SK-N-SH (cell line): ENCODE measurements around the gene RYR3. TPM values are rescaled to one million over a fixed set of nuclear protein-coding genes. Genes with fewer than 3 reads are reported as not detected.
A peak's percentile ranks its signal among the peaks of the same experiment; 100 is the strongest.

Experiments used
- CTCF ChIA-PET: fragments of 300-600, 350-600 bp; formaldehyde crosslinking; extraction: SDS; loops from one replicate; lab custom pipeline; 2021; lab: Yijun Ruan, JAX
- POLR2A ChIA-PET: fragments of 350-600 bp; sonication (Branson Sonifier 250); formaldehyde crosslinking; extraction: SDS; loops from one replicate; lab custom pipeline; 2020; ENCODE audit warnings: antibody characterized with exemption, inconsistent platforms; lab: Yijun Ruan, JAX
- DNase-seq: peaks from one replicate; pipeline ENCODE4 v3.0.0; 2012
- H2AFZ ChIP-seq: fragments of 200-600 bp; sonication (generic); 2 replicates; pipeline ENCODE4 v1.8.1; 2016; ENCODE audit warnings: antibody characterized with exemption, mild to moderate bottlenecking, low read depth
- H3F3A ChIP-seq: fragments of 200-600 bp; sonication (generic); replicated peaks from 2 replicates; pipeline ENCODE3; 2016; ENCODE audit warnings: antibody characterized with exemption, mild to moderate bottlenecking; ENCODE audit not compliant: insufficient read depth
- H3K27ac ChIP-seq, 2 experiments: fragments of 200-500 bp in 1 of 2; fragments of 200-600 bp in 1 of 2; sonication (Bioruptor generic) in 1 of 2; sonication (generic), shearing (Covaris generic) in 1 of 2; 2 replicates each; pipeline versions ENCODE4 v1.5.1 to v1.6.1; 2014 to 2016; ENCODE audit warnings: low read depth in 2 of 2, inconsistent platforms in 1 of 2, low read length in 1 of 2, mild to moderate bottlenecking in 1 of 2, mixed read lengths in 1 of 2
- H3K27me3 ChIP-seq: fragments of 200-600 bp; sonication (generic), shearing (Covaris generic); 2 replicates; pipeline ENCODE4 v1.6.1; 2016; ENCODE audit warnings: mixed run types; ENCODE audit not compliant: insufficient read depth
- H3K36me3 ChIP-seq, 2 experiments: fragments of 200-500 bp in 1 of 2; fragments of 200-600 bp in 1 of 2; sonication (Bioruptor generic) in 1 of 2; sonication (generic) in 1 of 2; replicated peaks in 1 of 2; 2 replicates each; pipeline versions ENCODE3 to v1.5.1; 2014 to 2016; ENCODE audit warnings: low read length in 1 of 2, mild to moderate bottlenecking in 1 of 2; ENCODE audit not compliant: insufficient read depth in 2 of 2, control insufficient read depth in 1 of 2
- H3K4me1 ChIP-seq, 2 experiments: fragments of 200-500 bp in 1 of 2; fragments of 200-600 bp in 1 of 2; sonication (Bioruptor generic) in 1 of 2; sonication (generic), shearing (Covaris generic) in 1 of 2; 2 replicates each; pipeline versions ENCODE4 v1.5.1 to v1.6.1; 2014 to 2016; ENCODE audit warnings: low read depth in 1 of 2, low read length in 1 of 2, mixed run types in 1 of 2; ENCODE audit not compliant: insufficient read depth in 2 of 2, control insufficient read depth in 1 of 2
- H3K4me2 ChIP-seq: fragments of 200-600 bp; sonication (generic), shearing (Covaris generic); 2 replicates; pipeline ENCODE4 v1.6.1; 2017; ENCODE audit warnings: mixed run types
- H3K4me3 ChIP-seq, 2 experiments: fragments of 200-500 bp in 1 of 2; fragments of 200-600 bp in 1 of 2; sonication (Bioruptor generic) in 1 of 2; sonication (generic), shearing (Covaris generic) in 1 of 2; 2 replicates each; pipeline versions ENCODE4 v1.5.1 to v1.8.1; 2014 to 2016; ENCODE audit warnings: low read depth in 2 of 2, inconsistent platforms in 1 of 2, low read length in 1 of 2, mild to moderate bottlenecking in 1 of 2, mixed read lengths in 1 of 2, moderate library complexity in 1 of 2
- H3K79me2 ChIP-seq: fragments of 200-600 bp; sonication (generic); 2 replicates; pipeline ENCODE4 v1.8.1; 2017; ENCODE audit warnings: mild to moderate bottlenecking; ENCODE audit not compliant: insufficient read depth
- H3K9ac ChIP-seq: fragments of 200-600 bp; sonication (generic); 2 replicates; pipeline ENCODE4 v1.6.1; 2017; ENCODE audit warnings: mixed run types
- H3K9me2 ChIP-seq: fragments of 200-600 bp; sonication (generic); 2 replicates; pipeline ENCODE4 v1.6.1; 2017; ENCODE audit warnings: mixed run types
- H3K9me3 ChIP-seq: fragments of 200-600 bp; sonication (generic); 2 replicates; pipeline ENCODE4 v1.6.1; 2017; ENCODE audit warnings: mixed run types, mild to moderate bottlenecking, moderate library complexity
- H4K20me1 ChIP-seq: fragments of 200-600 bp; sonication (generic); 2 replicates; pipeline ENCODE4 v1.6.1; 2017; ENCODE audit warnings: mild to moderate bottlenecking, mixed run types; ENCODE audit not compliant: insufficient read depth
- CHD2 ChIP-seq: fragments of 150-350 bp; IDR thresholded peaks from 2 replicates; pipeline ENCODE4 v1.6.1; 2018; ENCODE audit warnings: low read length; ENCODE audit not compliant: partially characterized antibody
- CTCF ChIP-seq: fragments of 200-600 bp; sonication (generic); IDR thresholded peaks from 2 replicates; pipeline ENCODE4 v1.6.1; 2017; ENCODE audit warnings: antibody characterized with exemption, mild to moderate bottlenecking, moderate library complexity
- ELF1 ChIP-seq: IDR thresholded peaks from 2 replicates; pipeline ENCODE4 v1.4.0; 2012
- EP300 ChIP-seq, 2 experiments: IDR thresholded peaks; 2 replicates each; pipeline versions ENCODE4 v1.4.0 to v1.6.1; 2012; ENCODE audit warnings: borderline replicate concordance in 1 of 2, low read depth in 1 of 2, low read length in 1 of 2
- FOXJ3 ChIP-seq: sonication (generic); formaldehyde crosslinking; IDR thresholded peaks from 2 replicates; pipeline ENCODE4 v1.5.1; 2020; ENCODE audit warnings: mild to moderate bottlenecking, missing genetic modification reagents
- FOXM1 ChIP-seq: IDR thresholded peaks from 2 replicates; pipeline ENCODE4 v1.4.0; 2012; ENCODE audit warnings: low read depth, mild to moderate bottlenecking
- IRF3 ChIP-seq: fragments of 150-350 bp; IDR thresholded peaks from 2 replicates; pipeline ENCODE4 v1.6.1; 2016; ENCODE audit warnings: mild to moderate bottlenecking, low read depth, low read length
- MAX ChIP-seq: IDR thresholded peaks from 2 replicates; pipeline ENCODE4 v1.4.0; 2012; ENCODE audit warnings: low read depth
- MEF2A ChIP-seq: IDR thresholded peaks from 2 replicates; pipeline ENCODE4 v1.4.0; 2012; ENCODE audit warnings: low read depth, borderline replicate concordance
- MXI1 ChIP-seq: IDR thresholded peaks from 2 replicates; pipeline ENCODE4 v1.6.1; 2012; ENCODE audit warnings: mild to moderate bottlenecking, low read depth, low read length, improper control_type of control experiment
- NFIC ChIP-seq: IDR thresholded peaks from 2 replicates; pipeline ENCODE4 v1.4.0; 2012; ENCODE audit warnings: borderline replicate concordance
- PBX3 ChIP-seq: IDR thresholded peaks from 2 replicates; pipeline ENCODE4; 2012
- POLR2AphosphoS5 ChIP-seq: IDR thresholded peaks from 2 replicates; pipeline ENCODE4 v1.6.1; 2012; ENCODE audit warnings: low read depth, low read length
- RCOR1 ChIP-seq: fragments of 150-350 bp; IDR thresholded peaks from 2 replicates; pipeline ENCODE4 v1.6.1; 2017; ENCODE audit warnings: antibody characterized with exemption, low read length
- RFX5 ChIP-seq: IDR thresholded peaks from 2 replicates; pipeline ENCODE4 v1.6.1; 2012; ENCODE audit warnings: mild to moderate bottlenecking, improper control_type of control experiment, low read length
- RXRA ChIP-seq: IDR thresholded peaks from 2 replicates; pipeline ENCODE4 v1.4.0; 2012; ENCODE audit warnings: low read depth, mild to moderate bottlenecking, borderline replicate concordance
- SIN3A ChIP-seq: IDR thresholded peaks from 2 replicates; pipeline ENCODE4 v1.6.1; 2012; ENCODE audit warnings: low read depth, mild to moderate bottlenecking, low read length, moderate library complexity, borderline replicate concordance
- SMC3 ChIP-seq: IDR thresholded peaks from 2 replicates; pipeline ENCODE4 v1.6.1; 2012; ENCODE audit warnings: low read depth, low read length, improper control_type of control experiment
- TCF12 ChIP-seq: IDR thresholded peaks from 2 replicates; pipeline ENCODE4 v1.4.0; 2012
- TEAD4 ChIP-seq: IDR thresholded peaks from 2 replicates; pipeline ENCODE4 v1.4.0; 2012; ENCODE audit warnings: mild to moderate bottlenecking, borderline replicate concordance; ENCODE audit not compliant: insufficient read depth
- USF2 ChIP-seq: fragments of 150-350 bp; IDR thresholded peaks from 2 replicates; pipeline ENCODE4 v1.6.1; 2017; ENCODE audit warnings: antibody characterized with exemption, low read length, low read depth, borderline replicate concordance
- YY1 ChIP-seq: IDR thresholded peaks from 2 replicates; pipeline ENCODE4 v1.4.0; 2012; ENCODE audit warnings: low read depth, mild to moderate bottlenecking
- WGBS: methylation state at CpG from one replicate; pipeline ENCODE4 v1.1.6; 2017; ENCODE audit warnings: low lambda C conversion rate; 5-methylcytosine and 5-hydroxymethylcytosine counted together
- polyA plus RNA-seq, 3 experiments: library from polyadenylated mRNA; depleted of rRNA; stranded (reverse); fragments of >200 nt; gene quantifications; 2 replicates each; pipeline ENCODE4 v1.2.3, GENCODE V29; 2012

Gene RYR3
- polyA plus RNA-seq, 1 of the 3 experiments (the other 2 are of a cell fraction), result 0.02 TPM

GRCh38 chr15:33601461-33601860 lies 290.7 kb downstream of the RYR3 start:
- Histone ChIP-seq H3K79me2 (no peaks in the 10 kb centered on the region), H3K27me3 (no peaks in the 10 kb centered on the region; the same call in 1 of the 2 replicates), H3K4me3 (no peak overlapping the region), H3K4me2 (no peak overlapping the region), H2AFZ (no peak overlapping the region), H4K20me1 (no peaks in the 10 kb centered on the region), H3K9me3 (no peaks in the 10 kb centered on the region), H3F3A (no peaks in the 10 kb centered on the region), H3K27ac (no peak overlapping the region), H3K9me2 (no peaks in the 10 kb centered on the region), H3K4me1 (no peaks in the 10 kb centered on the region), H3K36me3 (no peaks in the 10 kb centered on the region), H3K9ac (no peak overlapping the region)
- WGBS, result 46% methylated on average over 4 of the region's 4 CpGs
- POLR2A ChIA-PET, result no interaction called here
- DNase-seq, result no peak
- CTCF ChIA-PET, result interaction anchor here (0.6 to 1.2 kb wide), 3 partner anchors 8 to 309 kb away, joined by 3 to 4 read pairs (median 3); no protein-coding TSS in a partner anchor
- TF ChIP-seq SMC3, result no peak
- no peak for TF ChIP-seq USF2
- TF ChIP-seq FOXM1, result no peak
- TF ChIP-seq RFX5, result no peak
- TF ChIP-seq ELF1, result no peak
- TF ChIP-seq TCF12, result no peak
- TF ChIP-seq YY1, result no peak
- TF ChIP-seq IRF3, result no peak
- no peak for TF ChIP-seq NFIC
- TF ChIP-seq POLR2AphosphoS5, result no peak
- TF ChIP-seq EP300 (IDR thresholded peaks at IDR 0.05; ENCODE audit: borderline replicate concordance in 1 of 2, low read depth in 1 of 2, low read length in 1 of 2), result no peak
- no peak for TF ChIP-seq TEAD4
- TF ChIP-seq MEF2A, result no peak
- no peak for TF ChIP-seq MXI1

GRCh38 chr15:33608714-33609113 lies 297.9 kb downstream of the RYR3 start:
- H3F3A ChIP-seq, result no peaks in the 10 kb centered on the region
- H3K9me2 ChIP-seq, result no peaks in the 10 kb centered on the region
- no peaks in the 10 kb centered on the region for H3K9me3 ChIP-seq
- no peak overlapping the region for H3K27ac ChIP-seq
- H3K4me3 ChIP-seq, result no peak overlapping the region
- no peaks in the 10 kb centered on the region for H4K20me1 ChIP-seq
- POLR2A ChIA-PET, result no interaction called here
- H3K4me1 ChIP-seq, result no peaks in the 10 kb centered on the region
- CTCF ChIA-PET, result interaction anchor here (0.8 to 2.4 kb wide), 5 partner anchors 10 to 316 kb away, joined by 3 to 8 read pairs (median 6); no protein-coding TSS in a partner anchor
- DNase-seq, result peak; percentile 15
- WGBS, result 53% methylated on average over 7 of the region's 7 CpGs
- H3K27me3 ChIP-seq, result no peaks in the 10 kb centered on the region
- H3K9ac ChIP-seq, result no peak overlapping the region
- H2AFZ ChIP-seq, result no peak overlapping the region
- H3K79me2 ChIP-seq, result no peaks in the 10 kb centered on the region
- H3K36me3 ChIP-seq, result no peaks in the 10 kb centered on the region
- no peak overlapping the region for H3K4me2 ChIP-seq
- no peak for TF ChIP-seq SIN3A
- TF ChIP-seq USF2, result no peak
- no peak for TF ChIP-seq RCOR1
- TF ChIP-seq POLR2AphosphoS5, result no peak
- TF ChIP-seq FOXJ3 (CRISPR knock-in tag), result no peak
- TF ChIP-seq RXRA, result no peak
- no peak for TF ChIP-seq PBX3
- no peak for TF ChIP-seq CHD2
- TF ChIP-seq CTCF, result peak; percentile 49
- no peak for TF ChIP-seq MAX
